GM20431 (cell line): ENCODE measurements around the gene DPH2.

ENCODE experiments used
- in situ Hi-C: fragments of 300-500 bp; cut with MseI, MboI; formaldehyde crosslinking; loops from one replicate; pipeline ENCODE4 v1.15.0; 2020; ENCODE audit warnings: low sequenced_read_pairs; ENCODE audit not compliant: unreplicated experiment

The DPH2 gene

GRCh38 chr1:43969746-43970466 is at the start of gene DPH2:
TSS of gene DPH2 (plus strand) at chr1:43970010. CDS start at chr1:43970176, 166 bp downstream.
- in situ Hi-C loops = no loop called here

GRCh38 chr1:43921022-43921421 is 48.8 kb upstream of the DPH2 start:
- in situ Hi-C loops = no loop called here

GRCh38 chr1:43924516-43924915 is 45.3 kb upstream of the DPH2 start:
- in situ Hi-C loops = no loop called here

DNA sequence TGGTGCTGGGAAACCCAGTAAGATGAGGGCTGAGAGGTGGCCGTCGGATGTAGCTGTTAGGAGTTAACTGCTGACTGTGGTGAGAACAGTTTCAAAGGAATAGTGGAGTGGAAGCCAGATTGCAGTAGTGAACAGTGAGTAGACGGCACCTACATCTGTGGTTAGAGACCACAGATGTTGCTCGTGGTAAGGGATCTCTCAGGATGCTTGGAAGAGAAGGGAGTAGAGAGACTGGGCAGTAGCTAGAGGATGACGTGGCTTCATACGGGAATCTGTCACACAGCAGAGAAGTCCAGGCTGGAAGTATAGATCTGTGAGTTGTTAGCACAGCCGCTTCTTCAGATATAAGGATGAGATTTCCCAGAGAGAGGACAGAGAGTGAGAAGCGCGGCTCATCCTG is 44.0 kb upstream of the DPH2 start:
- in situ Hi-C loops = no loop called here

GRCh38 chr1:43930168-43930948 is 39.5 kb upstream of the DPH2 start:
- in situ Hi-C loops = loop anchor here (5.0 to 10.0 kb wide), 2 partner anchors 168 to 406 kb away; no protein-coding TSS in a partner anchor

- in situ Hi-C loops = loop anchor here (5.0 to 10.0 kb wide), 2 partner anchors 169 to 406 kb away; no protein-coding TSS in a partner anchor
Observed at GRCh38 chr1:43930949-43931275, 38.9 kb upstream of the DPH2 start.

DNA sequence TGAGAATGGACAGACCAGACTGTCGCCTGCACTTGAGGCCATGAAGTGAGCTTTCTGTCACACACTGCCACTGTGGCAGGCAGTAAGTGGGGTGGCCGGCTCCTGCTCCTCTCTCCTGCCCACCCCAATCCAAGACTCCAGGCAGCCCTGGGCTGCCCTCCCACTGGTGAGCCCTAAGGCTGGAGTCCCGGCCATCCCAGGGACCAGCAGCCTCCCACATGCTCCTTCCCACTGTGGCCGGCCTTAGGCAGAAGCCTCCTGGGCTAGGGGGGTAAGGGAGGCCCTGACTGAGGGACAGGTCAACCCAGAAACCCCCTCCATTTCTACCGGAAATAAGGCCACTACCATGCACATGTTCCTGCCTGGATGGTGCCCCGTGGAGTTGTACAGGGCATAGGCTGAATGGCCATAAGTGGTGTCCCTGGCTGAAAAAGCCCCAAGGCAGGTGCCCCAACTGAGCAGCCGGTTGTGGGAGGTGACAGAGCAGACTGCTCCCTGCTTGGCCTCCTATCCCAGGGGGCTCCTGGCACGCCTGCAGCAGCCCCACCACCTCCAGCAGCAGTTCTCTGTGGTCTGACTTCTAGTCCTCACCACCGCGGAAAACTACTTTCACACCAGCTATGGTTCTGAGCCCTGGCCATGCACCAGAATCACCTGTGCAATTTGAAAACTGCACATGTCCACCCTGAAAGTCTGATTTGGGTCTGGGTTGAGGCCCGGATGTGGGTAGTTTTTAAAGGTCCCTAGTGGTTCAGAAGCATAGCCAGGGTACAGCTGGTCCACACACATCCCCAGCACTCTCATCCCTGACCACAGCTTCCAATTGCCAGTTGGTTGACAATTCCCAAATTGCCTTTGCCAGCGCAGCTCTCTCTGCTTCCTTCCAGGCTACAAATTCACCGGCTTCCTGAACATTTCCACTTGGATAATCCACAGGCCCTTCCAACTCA is 37.8 kb upstream of the DPH2 start:
- in situ Hi-C loops = loop anchor here (5.0 to 10.0 kb wide), 2 partner anchors 170 to 407 kb away; no protein-coding TSS in a partner anchor

- in situ Hi-C loops = loop anchor here (5.0 to 10.0 kb wide), 2 partner anchors 171 to 408 kb away; no protein-coding TSS in a partner anchor
Observed at GRCh38 chr1:43932786-43933385, 36.9 kb upstream of the DPH2 start.

- in situ Hi-C loops = loop anchor here (5.0 to 10.0 kb wide), 2 partner anchors 171 to 409 kb away; no protein-coding TSS in a partner anchor
Observed at GRCh38 chr1:43933386-43934100, 36.3 kb upstream of the DPH2 start, which contains the start of gene ARTN. TSS of gene ARTN (plus strand) at chr1:43933801. CDS start at chr1:43935657, 1,856 bp downstream.

DNA sequence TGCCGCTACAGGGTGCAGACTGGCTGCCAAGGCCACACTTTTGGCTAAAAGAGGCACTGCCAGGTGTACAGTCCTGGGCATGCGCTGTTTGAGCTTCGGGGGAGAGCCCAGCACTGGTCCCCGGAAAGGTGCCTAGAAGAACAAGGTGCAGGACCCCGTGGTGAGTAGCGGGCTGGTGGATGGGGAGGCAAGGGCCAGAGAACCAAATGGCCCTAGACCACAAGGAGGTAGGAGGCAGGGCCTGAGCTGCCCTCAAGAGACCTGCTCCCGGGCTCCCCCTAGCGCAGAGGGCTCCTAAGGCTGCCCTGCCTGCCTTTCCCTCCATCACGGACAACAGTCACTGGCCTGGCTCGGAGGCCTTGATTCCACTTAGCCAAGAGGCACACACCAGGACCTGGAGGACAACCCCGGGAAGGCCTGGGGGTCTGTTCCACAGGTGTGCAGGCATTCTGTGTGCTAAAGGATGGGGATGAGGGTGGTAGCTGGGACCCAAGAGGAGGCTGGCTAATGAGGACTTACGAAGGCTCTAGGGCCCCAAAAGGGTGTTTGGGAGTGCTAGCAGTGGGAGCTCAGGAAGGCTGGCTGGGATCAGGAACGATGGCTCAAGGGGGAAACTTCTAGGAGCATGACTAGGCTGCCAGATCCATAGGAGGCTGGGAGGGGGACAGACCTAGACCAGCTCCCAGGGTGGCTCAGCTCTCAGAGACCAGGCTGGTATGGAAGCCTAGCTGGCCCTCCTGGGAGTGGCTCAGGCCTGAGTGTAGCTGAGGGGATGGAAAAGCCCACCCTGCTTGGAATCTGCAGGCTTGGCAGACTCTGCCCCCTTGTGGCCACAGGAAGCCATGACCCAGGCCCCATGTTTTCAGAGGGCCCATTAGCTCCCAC is 35.5 kb upstream of the DPH2 start:
- in situ Hi-C loops = loop anchor here (5.0 to 10.0 kb wide), 2 partner anchors 172 to 410 kb away; no protein-coding TSS in a partner anchor

DNA sequence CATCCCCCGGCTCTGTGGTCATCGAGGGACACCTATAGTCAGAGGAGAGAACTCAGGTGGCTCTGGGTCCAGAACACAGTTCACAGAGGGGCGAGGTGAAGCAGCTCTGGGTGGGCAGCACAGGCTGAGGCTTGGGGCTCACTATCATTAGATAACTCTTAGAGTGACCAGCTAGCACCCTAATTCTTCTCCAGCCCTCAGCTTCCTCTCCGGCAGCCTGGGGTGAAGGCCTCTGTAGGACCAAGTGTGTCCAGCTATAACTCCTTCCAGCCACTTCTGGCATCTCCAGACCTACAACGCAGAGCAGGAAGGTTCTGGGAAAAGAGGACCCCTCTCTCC is 34.9 kb upstream of the DPH2 start:
- in situ Hi-C loops = loop anchor here (5.0 to 10.0 kb wide), 2 partner anchors 173 to 410 kb away; no protein-coding TSS in a partner anchor

DNA sequence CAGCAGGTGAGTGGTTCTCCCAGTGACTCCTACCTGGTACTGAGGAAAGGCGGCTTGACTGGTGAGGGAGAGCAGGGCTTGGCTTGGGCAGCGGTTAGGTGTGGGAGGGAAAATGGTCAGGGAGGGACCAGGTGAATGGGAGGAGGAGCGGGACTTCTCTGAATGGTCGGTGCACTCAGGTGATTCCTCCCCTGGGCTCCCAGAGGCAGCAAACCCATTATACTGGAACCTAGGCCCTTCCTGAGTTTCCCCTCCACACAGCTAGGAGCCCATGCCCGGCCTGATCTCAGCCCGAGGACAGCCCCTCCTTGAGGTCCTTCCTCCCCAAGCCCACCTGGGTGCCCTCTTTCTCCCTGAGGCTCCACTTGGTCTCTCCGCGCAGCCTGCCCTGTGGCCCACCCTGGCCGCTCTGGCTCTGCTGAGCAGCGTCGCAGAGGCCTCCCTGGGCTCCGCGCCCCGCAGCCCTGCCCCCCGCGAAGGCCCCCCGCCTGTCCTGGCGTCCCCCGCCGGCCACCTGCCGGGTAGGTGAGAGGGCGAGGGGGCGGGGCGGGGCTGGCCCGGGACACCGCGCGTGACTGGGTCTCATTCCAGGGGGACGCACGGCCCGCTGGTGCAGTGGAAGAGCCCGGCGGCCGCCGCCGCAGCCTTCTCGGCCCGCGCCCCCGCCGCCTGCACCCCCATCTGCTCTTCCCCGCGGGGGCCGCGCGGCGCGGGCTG is 33.9 kb upstream of the DPH2 start:
- in situ Hi-C loops = loop anchor here (10.0 kb wide), 1 partner anchor 411 kb away; no protein-coding TSS in a partner anchor

DNA sequence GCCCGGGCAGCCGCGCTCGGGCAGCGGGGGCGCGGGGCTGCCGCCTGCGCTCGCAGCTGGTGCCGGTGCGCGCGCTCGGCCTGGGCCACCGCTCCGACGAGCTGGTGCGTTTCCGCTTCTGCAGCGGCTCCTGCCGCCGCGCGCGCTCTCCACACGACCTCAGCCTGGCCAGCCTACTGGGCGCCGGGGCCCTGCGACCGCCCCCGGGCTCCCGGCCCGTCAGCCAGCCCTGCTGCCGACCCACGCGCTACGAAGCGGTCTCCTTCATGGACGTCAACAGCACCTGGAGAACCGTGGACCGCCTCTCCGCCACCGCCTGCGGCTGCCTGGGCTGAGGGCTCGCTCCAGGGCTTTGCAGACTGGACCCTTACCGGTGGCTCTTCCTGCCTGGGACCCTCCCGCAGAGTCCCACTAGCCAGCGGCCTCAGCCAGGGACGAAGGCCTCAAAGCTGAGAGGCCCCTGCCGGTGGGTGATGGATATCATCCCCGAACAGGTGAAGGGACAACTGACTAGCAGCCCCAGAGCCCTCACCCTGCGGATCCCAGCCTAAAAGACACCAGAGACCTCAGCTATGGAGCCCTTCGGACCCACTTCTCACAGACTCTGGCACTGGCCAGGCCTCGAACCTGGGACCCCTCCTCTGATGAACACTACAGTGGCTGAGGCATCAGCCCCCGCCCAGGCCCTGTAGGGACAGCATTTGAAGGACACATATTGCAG is 33.2 kb upstream of the DPH2 start:
- in situ Hi-C loops = loop anchor here (10.0 kb wide), 1 partner anchor 412 kb away; no protein-coding TSS in a partner anchor

- in situ Hi-C loops = loop anchor here (10.0 kb wide), 1 partner anchor 413 kb away; no protein-coding TSS in a partner anchor
Observed at GRCh38 chr1:43937179-43937865, 32.5 kb upstream of the DPH2 start.

- in situ Hi-C loops = loop anchor here (10.0 kb wide), 1 partner anchor 414 kb away; no protein-coding TSS in a partner anchor
Observed at GRCh38 chr1:43938383-43938782, 31.4 kb upstream of the DPH2 start.
